ENCODE data around the gene LRMDA. TPM values are rescaled to one million over a fixed set of nuclear protein-coding genes. Genes with fewer than 3 reads are reported as not detected.

LRMDA gene
- total RNA-seq, 1 experiment from 2014 or later = not detected

- DNase-seq (ENCODE audit: low spot score) = no peak
- Histone ChIP-seq H3K36me3 (ENCODE audit: insufficient read depth, low read length, poor library complexity, severe bottlenecking) (no peaks in the 10 kb centered on the region), H3K4me3 (ENCODE audit: low read depth, low read length, poor library complexity, severe bottlenecking) (no peak overlapping the region), H3K4me1 (ENCODE audit: insufficient read depth, low read length, poor library complexity, severe bottlenecking) (no peaks in the 10 kb centered on the region), H3K27ac (ENCODE audit: low read depth, low read length, poor library complexity, severe bottlenecking) (no peak overlapping the region), H3K27me3 (replicated peaks; ENCODE audit: insufficient read depth, low read depth, low read length, poor library complexity) (peaks cover 25% of the 10 kb centered on the region), H3K9me3 (ENCODE audit: low read depth, low read length, poor library complexity, severe bottlenecking) (no peaks in the 10 kb centered on the region)
- ChIA-PET CTCF (no interaction called here), POLR2A (ENCODE audit: low non-redundant PET) (no interaction called here)
- BruUV-seq (replicated peaks) = no TSS peak
- TF ChIP-seq EZH2 (IDR thresholded peaks at IDR 0.05; ENCODE audit: borderline replicate concordance, low read depth, low read length, poor library complexity, severe bottlenecking) = no peak
- TF ChIP-seq CTCF (conservative IDR thresholded peaks at IDR 0.05; ENCODE audit: low read depth, low read length) = no peak
- intact Hi-C loops (cut with micrococcal nuclease; ENCODE audit: unreplicated experiment) = no loop called here
Measured at GRCh38 chr10:76327441-76327840, 896.0 kb downstream of the LRMDA start.

GRCh38 chr10:76328348-76328747 lies 896.9 kb downstream of the LRMDA start:
- no peak overlapping the region for H3K4me3 ChIP-seq (ENCODE audit: low read depth, low read length, poor library complexity, severe bottlenecking)
- no peak for DNase-seq (ENCODE audit: low spot score)
- H3K27me3 ChIP-seq (replicated peaks; ENCODE audit: insufficient read depth, low read depth, low read length, poor library complexity) = peaks cover 25% of the 10 kb centered on the region
- no peaks in the 10 kb centered on the region for H3K4me1 ChIP-seq (ENCODE audit: insufficient read depth, low read length, poor library complexity, severe bottlenecking)
- BruUV-seq (replicated peaks) = no TSS peak
- H3K36me3 ChIP-seq (ENCODE audit: insufficient read depth, low read length, poor library complexity, severe bottlenecking) = no peaks in the 10 kb centered on the region
- TF ChIP-seq EZH2 (IDR thresholded peaks at IDR 0.05; ENCODE audit: borderline replicate concordance, low read depth, low read length, poor library complexity, severe bottlenecking) (no peak), CTCF (conservative IDR thresholded peaks at IDR 0.05; ENCODE audit: low read depth, low read length) (no peak)
- no peak overlapping the region for H3K27ac ChIP-seq (ENCODE audit: low read depth, low read length, poor library complexity, severe bottlenecking)
- no peaks in the 10 kb centered on the region for H3K9me3 ChIP-seq (ENCODE audit: low read depth, low read length, poor library complexity, severe bottlenecking)
- intact Hi-C loops (cut with micrococcal nuclease; ENCODE audit: unreplicated experiment) = no loop called here
- POLR2A ChIA-PET (ENCODE audit: low non-redundant PET) = no interaction called here
- CTCF ChIA-PET = no interaction called here

GRCh38 chr10:76329891-76330575 lies 898.6 kb downstream of the LRMDA start:
- Histone ChIP-seq H3K4me1 (ENCODE audit: insufficient read depth, low read length, poor library complexity, severe bottlenecking) (no peaks in the 10 kb centered on the region), H3K9me3 (ENCODE audit: low read depth, low read length, poor library complexity, severe bottlenecking) (no peaks in the 10 kb centered on the region), H3K4me3 (ENCODE audit: low read depth, low read length, poor library complexity, severe bottlenecking) (no peak overlapping the region), H3K27me3 (replicated peaks; ENCODE audit: insufficient read depth, low read depth, low read length, poor library complexity) (peaks cover 23% of the 10 kb centered on the region), H3K36me3 (ENCODE audit: insufficient read depth, low read length, poor library complexity, severe bottlenecking) (no peaks in the 10 kb centered on the region), H3K27ac (ENCODE audit: low read depth, low read length, poor library complexity, severe bottlenecking) (no peak overlapping the region)
- ChIA-PET CTCF (no interaction called here), POLR2A (ENCODE audit: low non-redundant PET) (no interaction called here)
- BruUV-seq (replicated peaks) = no TSS peak
- intact Hi-C loops (cut with micrococcal nuclease; ENCODE audit: unreplicated experiment) = no loop called here
- DNase-seq (ENCODE audit: low spot score) = no peak
- TF ChIP-seq CTCF (conservative IDR thresholded peaks at IDR 0.05; ENCODE audit: low read depth, low read length) = no peak
- no peak for TF ChIP-seq EZH2 (IDR thresholded peaks at IDR 0.05; ENCODE audit: borderline replicate concordance, low read depth, low read length, poor library complexity, severe bottlenecking)
